NCI-H2171 treated with DMSO at 0.1 percent for 48 hours (cell line): ENCODE measurements around the gene RTCB.
A peak's percentile ranks its signal among the peaks of the same experiment; 100 is the strongest.

ENCODE experiments used
- DNase-seq: peaks from one replicate; lab custom pipeline; 2025; lab: John Stamatoyannopoulos, UW

Gene RTCB

GRCh38 chr22:32411829-32412592 lies at the start of gene RTCB:
RTCB (minus strand) TSS chr22:32412247; CDS start chr22:32412156, 91 bp downstream.
- DNase-seq, result peak; percentile 87

GRCh38 chr22:32457031-32457430 lies 45.0 kb upstream of the RTCB start:
- DNase-seq, result no peak

GRCh38 chr22:32448980-32449379 lies 36.9 kb upstream of the RTCB start:
- no peak for DNase-seq

GRCh38 chr22:32446321-32446720 lies 34.3 kb upstream of the RTCB start:
- no peak for DNase-seq

GRCh38 chr22:32444068-32444467 lies 32.0 kb upstream of the RTCB start:
- peak; percentile 35 for DNase-seq

GRCh38 chr22:32430352-32430751 lies 18.3 kb upstream of the RTCB start:
- no peak for DNase-seq

- DNase-seq, result no peak
Observed at GRCh38 chr22:32426881-32427280, 14.8 kb upstream of the RTCB start.

- no peak for DNase-seq
Observed at GRCh38 chr22:32423664-32424063, 11.6 kb upstream of the RTCB start.

- no peak for DNase-seq
Observed at GRCh38 chr22:32422062-32422461, 10.0 kb upstream of the RTCB start.

- DNase-seq, result no peak
Observed at GRCh38 chr22:32421484-32421883, 9.4 kb upstream of the RTCB start.

- no peak for DNase-seq
Observed at GRCh38 chr22:32417906-32418305, 5.9 kb upstream of the RTCB start.

- no peak for DNase-seq
Observed at GRCh38 chr22:32416556-32417085, 4.6 kb upstream of the RTCB start.

- no peak for DNase-seq
Observed at GRCh38 chr22:32414191-32414590, 2.1 kb upstream of the RTCB start.

- DNase-seq, result no peak
Observed at GRCh38 chr22:32413719-32414118, 1.7 kb upstream of the RTCB start.

GRCh38 chr22:32411402-32411801 lies 645 bp downstream of the RTCB start:
- DNase-seq, result no peak

GRCh38 chr22:32410459-32410858 lies 1.6 kb downstream of the RTCB start:
- peak; percentile 32 for DNase-seq

GRCh38 chr22:32409977-32410376 lies 2.1 kb downstream of the RTCB start:
- no peak for DNase-seq

GRCh38 chr22:32407936-32408335 lies 4.1 kb downstream of the RTCB start:
- DNase-seq, result no peak

GRCh38 chr22:32407312-32407711 lies 4.7 kb downstream of the RTCB start:
- DNase-seq, result no peak

- DNase-seq, result no peak
Observed at GRCh38 chr22:32404021-32404420, 8.0 kb downstream of the RTCB start.

- no peak for DNase-seq
Observed at GRCh38 chr22:32401486-32401885, 10.6 kb downstream of the RTCB start.

- no peak for DNase-seq
Observed at GRCh38 chr22:32396746-32397145, 15.3 kb downstream of the RTCB start.

GRCh38 chr22:32396255-32396654 lies 15.8 kb downstream of the RTCB start:
- no peak for DNase-seq

GRCh38 chr22:32395107-32395506 lies 16.9 kb downstream of the RTCB start:
- no peak for DNase-seq
